Measurements from ENCODE around the gene BRD3.

BRD3 gene

GRCh38 chr9:134054891-134055811 is 12.7 kb downstream of the BRD3 start:
- no peak for DNase-seq (ENCODE audit: low read depth in 2 of 2)

- no peak for DNase-seq (ENCODE audit: low read depth in 2 of 2)
Measured at GRCh38 chr9:134053941-134054761, 13.7 kb downstream of the BRD3 start.

- no peak for DNase-seq (ENCODE audit: low read depth in 2 of 2)
Measured at GRCh38 chr9:134053401-134053871, 14.4 kb downstream of the BRD3 start.

GRCh38 chr9:134052941-134053340 is 14.9 kb downstream of the BRD3 start:
- DNase-seq (ENCODE audit: low read depth in 2 of 2) = no peak

GRCh38 chr9:134052491-134052890 is 15.3 kb downstream of the BRD3 start:
- no peak for DNase-seq (ENCODE audit: low read depth in 2 of 2)

- no peak for DNase-seq (ENCODE audit: low read depth in 2 of 2)
Measured at GRCh38 chr9:134051319-134051718, 16.5 kb downstream of the BRD3 start.

GRCh38 chr9:134050726-134051125 is 17.1 kb downstream of the BRD3 start:
- DNase-seq (ENCODE audit: low read depth in 2 of 2) = no peak

GRCh38 chr9:134049772-134050588 is 17.8 kb downstream of the BRD3 start:
- no peak for DNase-seq (ENCODE audit: low read depth in 2 of 2)

GRCh38 chr9:134049236-134049635 is 18.6 kb downstream of the BRD3 start:
- DNase-seq (ENCODE audit: low read depth in 2 of 2) = no peak

- no peak for DNase-seq (ENCODE audit: low read depth in 2 of 2)
Measured at GRCh38 chr9:134048582-134048968, 19.3 kb downstream of the BRD3 start.

- no peak for DNase-seq (ENCODE audit: low read depth in 2 of 2)
Measured at GRCh38 chr9:134047868-134048581, 19.8 kb downstream of the BRD3 start.

GRCh38 chr9:134046894-134047681 is 20.7 kb downstream of the BRD3 start:
- DNase-seq (ENCODE audit: low read depth in 2 of 2) = no peak

GRCh38 chr9:134045841-134046544 is 21.8 kb downstream of the BRD3 start:
- DNase-seq (ENCODE audit: low read depth in 2 of 2) = no peak

- no peak for DNase-seq (ENCODE audit: low read depth in 2 of 2)
Measured at GRCh38 chr9:134044944-134045343, 22.9 kb downstream of the BRD3 start.

GRCh38 chr9:134043531-134043988 is 24.3 kb downstream of the BRD3 start:
- no peak for DNase-seq (ENCODE audit: low read depth in 2 of 2)

- DNase-seq (ENCODE audit: low read depth in 2 of 2) = no peak
Measured at GRCh38 chr9:134041649-134041962, 26.2 kb downstream of the BRD3 start.

GRCh38 chr9:134040781-134041648 is 26.8 kb downstream of the BRD3 start:
- no peak for DNase-seq (ENCODE audit: low read depth in 2 of 2)

- no peak for DNase-seq (ENCODE audit: low read depth in 2 of 2)
Measured at GRCh38 chr9:134040176-134040565, 27.7 kb downstream of the BRD3 start.

All from stimulated activated CD8-positive, alpha-beta memory T cell treated with anti-CD3 and anti-CD28 coated beads, Interleukin-15, amount 100 ng/mL, for 4 hours (primary cell).